ENCODE measurements around the gene RUFY2.
"Not testable (repeated sequence)": the region's sequence is repeated elsewhere in the genome, so short reads cannot be mapped to it uniquely, and the experiment has no call there.

RUFY2 gene

GRCh38 chr10:68324396-68324795, 82.7 kb downstream of the RUFY2 start:
- not testable (repeated sequence) for DNase-seq

DNA sequence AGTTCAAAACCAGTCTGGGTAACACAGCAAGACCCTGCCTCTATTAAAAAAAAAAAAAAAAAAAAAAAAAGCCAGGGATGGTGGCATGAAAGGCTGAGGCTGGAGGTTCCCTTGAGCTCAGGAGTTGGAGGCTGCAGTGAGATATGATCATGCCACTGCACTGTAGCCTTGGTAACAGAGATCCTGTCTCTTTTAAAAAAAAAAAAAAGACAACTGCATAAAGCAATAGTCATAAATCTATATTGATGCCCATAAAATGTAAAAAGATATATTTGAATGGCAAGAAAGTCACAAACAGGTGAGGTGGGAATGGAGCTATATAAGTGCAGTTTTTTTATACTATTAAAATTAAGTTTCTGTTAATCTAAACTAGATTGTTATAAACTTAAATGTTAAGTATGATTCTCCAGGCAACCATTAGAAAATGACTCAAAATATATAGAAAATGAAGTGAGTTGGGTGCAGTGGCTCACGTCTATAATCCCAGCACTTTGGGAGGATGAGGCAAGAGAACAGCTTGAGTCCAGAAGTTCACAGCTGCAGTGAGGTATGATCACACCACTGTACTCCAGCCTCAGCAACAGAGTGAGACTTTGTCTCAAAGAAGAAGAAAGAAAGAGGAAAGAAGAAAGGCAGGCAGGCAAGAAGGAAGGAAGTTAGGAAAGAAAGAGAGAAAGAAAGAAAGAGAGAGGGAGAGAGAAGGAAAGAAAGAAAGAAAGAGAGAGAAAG, 88.6 kb downstream of the RUFY2 start:
- DNase-seq = no peak

DNA sequence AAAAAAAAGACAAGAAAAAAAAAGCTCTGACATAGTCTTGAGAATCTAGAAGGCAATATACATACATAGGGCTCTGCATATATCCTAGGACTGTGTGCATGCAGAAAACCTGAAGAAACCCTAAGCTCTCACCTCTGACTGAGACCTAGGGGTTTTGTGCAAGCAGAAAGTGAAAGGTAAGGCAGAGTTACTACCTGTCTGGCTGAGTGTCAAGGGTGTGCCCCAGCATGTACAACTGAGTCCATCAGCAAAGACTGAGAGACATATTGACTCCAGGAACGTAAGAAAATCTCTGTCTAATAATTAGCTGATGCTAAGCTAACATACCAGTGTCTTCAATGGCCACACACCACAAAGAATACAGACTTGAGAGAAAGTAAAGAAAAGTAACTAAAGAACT, 91.5 kb downstream of the RUFY2 start:
- no peak for DNase-seq

GRCh38 chr10:68314930-68315329, 92.1 kb downstream of the RUFY2 start:
- DNase-seq = not testable (repeated sequence)

- no peak for DNase-seq
Observed at GRCh38 chr10:68310531-68310930, 96.5 kb downstream of the RUFY2 start.

DNA sequence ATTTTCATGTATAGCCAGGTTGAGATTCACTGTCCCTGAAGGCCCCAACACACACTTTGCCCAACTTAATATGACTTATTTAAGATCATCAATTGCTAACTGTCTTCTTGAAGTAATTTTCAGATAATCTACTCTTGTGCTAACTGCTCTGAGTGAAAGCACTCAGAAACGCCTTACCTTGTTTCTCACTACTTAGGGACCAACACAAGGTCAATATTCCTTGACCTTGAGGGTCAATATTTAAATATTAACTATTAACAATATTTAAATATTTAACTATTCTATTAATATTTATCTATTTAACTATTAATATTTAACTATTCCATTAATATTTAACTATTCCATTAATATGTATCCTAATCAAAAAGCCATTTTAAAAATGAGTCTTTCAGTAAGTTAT, 101.2 kb downstream of the RUFY2 start:
- no peak for DNase-seq

DNA sequence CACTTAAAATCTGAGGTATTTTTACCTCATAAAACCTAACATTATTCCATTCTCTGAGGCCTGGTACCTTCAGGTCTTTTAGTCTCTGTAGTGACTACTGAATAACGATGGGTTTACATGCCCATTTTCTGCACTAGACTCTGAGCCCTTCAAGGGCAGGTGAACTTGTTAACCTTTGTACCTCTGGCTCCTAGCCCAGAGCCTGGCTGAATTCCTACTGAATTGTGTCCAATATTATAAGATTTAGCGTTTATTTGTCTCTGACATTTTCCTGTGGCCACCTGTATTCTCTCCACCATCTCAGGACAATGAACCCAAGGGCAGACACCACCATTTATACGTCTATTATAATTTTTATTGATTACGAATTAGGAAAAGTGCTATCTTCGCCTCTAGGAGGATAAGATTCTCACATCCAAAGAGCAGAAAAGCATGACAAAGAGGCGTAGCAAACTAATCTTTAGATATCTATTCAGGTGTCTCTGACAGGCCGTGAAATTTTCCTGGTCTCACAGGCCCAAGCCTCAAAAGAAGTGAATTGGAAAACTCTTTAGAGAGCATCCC, 103.1 kb downstream of the RUFY2 start:
- no peak for DNase-seq

DNA sequence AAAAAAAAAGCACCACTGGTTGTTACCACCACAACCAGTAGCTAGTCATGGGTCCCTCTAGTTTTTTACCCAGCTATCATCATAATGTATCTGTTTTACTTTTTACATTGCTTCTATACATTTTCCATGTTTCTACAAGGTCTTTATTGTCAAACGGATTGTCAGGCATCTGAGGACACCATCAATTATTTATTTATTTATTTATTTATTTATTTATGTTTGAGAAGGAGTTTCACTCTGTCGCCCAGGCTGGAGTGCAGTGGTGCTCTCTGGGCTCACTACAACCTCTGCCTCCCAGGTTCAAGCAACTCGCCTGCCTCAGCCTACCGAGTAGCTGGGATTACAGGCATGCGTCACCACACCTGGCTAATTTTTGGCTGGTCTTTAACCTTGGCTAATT, 104.2 kb downstream of the RUFY2 start:
- no peak for DNase-seq

DNA sequence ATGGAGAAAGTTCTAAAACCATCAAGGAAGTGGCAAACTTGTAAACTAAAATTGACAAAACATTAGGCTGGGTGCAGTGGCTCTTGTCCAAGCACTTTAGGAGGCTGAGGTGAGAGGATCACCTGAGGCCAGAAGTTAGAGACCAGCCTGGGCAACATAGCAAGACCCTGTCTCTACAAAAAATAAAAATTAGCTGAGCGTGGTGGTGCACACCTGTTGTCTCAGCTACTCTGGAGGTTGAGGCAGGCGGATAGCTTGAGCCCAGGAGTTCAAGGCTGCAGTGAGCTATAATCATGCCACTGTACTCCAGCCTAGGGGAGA, 104.6 kb downstream of the RUFY2 start:
- no peak for DNase-seq

GRCh38 chr10:68301790-68302502, 105.1 kb downstream of the RUFY2 start:
- no peak for DNase-seq

GRCh38 chr10:68301301-68301700, 105.8 kb downstream of the RUFY2 start:
- no peak for DNase-seq

DNA sequence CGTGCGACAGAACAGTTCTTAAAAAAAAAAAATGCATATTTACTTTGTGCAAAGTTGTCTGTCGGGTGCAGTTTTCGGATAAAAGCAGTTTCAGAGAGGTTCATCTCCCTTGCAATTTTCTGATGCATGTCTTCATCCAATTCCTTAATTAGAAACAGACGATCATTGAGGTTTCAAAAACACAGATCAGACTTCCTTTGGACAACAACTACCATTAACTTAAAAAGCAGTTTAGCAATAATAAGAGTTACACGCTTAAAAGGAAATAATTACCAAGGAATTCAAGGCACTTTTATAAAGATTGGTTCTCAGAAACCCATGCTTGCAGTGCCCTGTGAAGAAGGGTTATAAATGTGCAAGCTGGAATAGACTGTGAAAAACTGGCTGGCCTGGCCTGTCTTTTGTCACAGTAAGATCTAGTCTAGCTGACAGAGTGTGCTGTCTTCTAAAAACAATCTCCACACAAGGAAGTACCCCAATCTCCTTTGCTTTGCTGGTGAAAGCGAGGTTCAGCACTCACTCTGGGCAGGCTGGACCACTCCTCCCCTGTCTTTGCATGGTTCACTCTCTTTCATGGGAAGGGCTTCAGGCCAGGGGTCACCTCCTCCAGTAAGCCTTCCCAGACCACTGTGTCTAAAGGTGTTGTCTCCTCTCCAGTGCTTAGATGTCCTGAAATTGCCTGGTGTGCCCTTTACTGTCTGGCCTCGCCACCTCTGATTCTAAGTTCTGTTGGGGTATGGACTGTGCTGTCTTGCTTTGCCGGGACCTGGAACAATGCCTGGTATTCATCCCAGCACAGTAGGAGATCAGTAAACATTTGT, 110.0 kb downstream of the RUFY2 start:
- DNase-seq = no peak
